HG02973 (cell line): ENCODE data around the gene INTS3.
"Not testable (repeated sequence)": the region's sequence is repeated elsewhere in the genome, so short reads cannot be mapped to it uniquely, and the experiment has no call there.

ENCODE experiments used
- ATAC-seq: cut with Tn5 transposase; IDR thresholded peaks from one replicate; pipeline ENCODE4 v1.9.1; 2021; ENCODE audit warnings: moderate library complexity; ENCODE audit not compliant: unreplicated experiment

The INTS3 gene

GRCh38 chr1:153775458-153776327 is 47.8 kb downstream of the INTS3 start:
- ATAC-seq, result no peak

- ATAC-seq, result no peak
Observed at GRCh38 chr1:153776352-153776751, 48.5 kb downstream of the INTS3 start.

GRCh38 chr1:153776845-153777370 is 49.1 kb downstream of the INTS3 start:
- ATAC-seq, result no peak

GRCh38 chr1:153777648-153778047 is 49.8 kb downstream of the INTS3 start:
- ATAC-seq, result no peak

GRCh38 chr1:153778051-153778823 is 50.4 kb downstream of the INTS3 start:
- ATAC-seq, result no peak

- no peak for ATAC-seq
Observed at GRCh38 chr1:153778824-153779519, 51.1 kb downstream of the INTS3 start.

GRCh38 chr1:153779781-153780541 is 52.1 kb downstream of the INTS3 start:
- ATAC-seq, result no peak

GRCh38 chr1:153780551-153780950 is 52.7 kb downstream of the INTS3 start:
- no peak for ATAC-seq

GRCh38 chr1:153782648-153783047 is 54.8 kb downstream of the INTS3 start:
- ATAC-seq, result not testable (repeated sequence)

- ATAC-seq, result peak; percentile 79
Observed at GRCh38 chr1:153783233-153784190, 55.7 kb downstream of the INTS3 start.

- no peak for ATAC-seq
Observed at GRCh38 chr1:153786038-153786790, 58.4 kb downstream of the INTS3 start.

GRCh38 chr1:153789478-153790034 is 61.7 kb downstream of the INTS3 start:
- ATAC-seq, result no peak

- peak; percentile 2 for ATAC-seq
Observed at GRCh38 chr1:153790313-153790965, 62.6 kb downstream of the INTS3 start.

- ATAC-seq, result peak; percentile 84
Observed at GRCh38 chr1:153790966-153791647, 63.3 kb downstream of the INTS3 start.

GRCh38 chr1:153791648-153792253 is 63.9 kb downstream of the INTS3 start:
- no peak for ATAC-seq

GRCh38 chr1:153792631-153793041 is 64.8 kb downstream of the INTS3 start:
- no peak for ATAC-seq
